Fibroblast of mammary gland (primary cell): Measurements from ENCODE around the gene TBXAS1.
"Not testable (repeated sequence)": the region's sequence is repeated elsewhere in the genome, so short reads cannot be mapped to it uniquely, and the experiment has no call there.

Experiments used
- DNase-seq: peaks from one replicate; pipeline ENCODE4 v3.0.0-alpha.2; 2010; ENCODE audit warnings: low read depth
- H3K4me3 ChIP-seq: 2 replicates; pipeline ENCODE4 v1.5.1; 2011; ENCODE audit warnings: low read depth, mild to moderate bottlenecking, low read length, moderate library complexity; ENCODE audit not compliant: control insufficient read depth
- TF ChIP-seq, protein P1 (sequence below): conservative IDR thresholded peaks from 2 replicates; pipeline ENCODE4 v1.5.1; 2011; ENCODE audit warnings: low read depth, low read length, inconsistent platforms; ENCODE audit not compliant: control insufficient read depth, insufficient read depth

The TBXAS1 gene

DNA sequence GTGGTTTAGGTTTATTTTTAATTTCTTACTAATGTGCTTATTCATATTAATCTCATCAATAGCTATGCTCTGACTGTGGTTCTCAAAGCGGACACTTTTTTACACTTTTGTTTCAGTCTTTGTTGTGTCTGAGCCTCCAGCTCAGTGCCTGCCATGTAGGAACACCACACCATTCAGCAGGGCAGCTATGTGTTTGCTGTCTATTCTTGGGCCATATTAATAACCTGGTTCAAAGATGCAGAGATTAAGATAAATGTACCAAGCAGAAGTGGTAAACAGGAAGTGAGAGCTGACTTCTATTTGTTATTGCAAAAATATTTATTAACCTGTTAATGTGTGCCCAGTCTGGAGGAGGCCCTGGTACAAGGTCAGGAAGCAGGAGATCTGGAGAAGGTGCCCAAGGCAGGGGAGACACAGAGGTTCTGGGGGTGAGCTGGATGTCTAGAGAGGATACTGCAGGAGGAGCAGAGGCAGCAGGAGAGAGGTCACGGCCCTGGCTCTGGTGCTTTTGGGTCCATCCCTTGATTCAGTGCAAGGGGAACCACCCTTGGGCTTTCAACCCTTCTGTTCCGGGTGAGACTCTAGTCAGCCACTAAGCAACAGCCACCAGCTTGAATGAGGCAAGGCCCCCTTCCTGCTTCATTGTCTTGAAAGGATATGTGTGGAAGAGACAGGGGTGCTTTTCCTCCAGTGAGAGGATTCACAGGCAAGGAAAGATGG lies 1.9 kb downstream of the TBXAS1 start:
- no peak overlapping the region for H3K4me3 ChIP-seq
- TF ChIP-seq, protein P1, sequence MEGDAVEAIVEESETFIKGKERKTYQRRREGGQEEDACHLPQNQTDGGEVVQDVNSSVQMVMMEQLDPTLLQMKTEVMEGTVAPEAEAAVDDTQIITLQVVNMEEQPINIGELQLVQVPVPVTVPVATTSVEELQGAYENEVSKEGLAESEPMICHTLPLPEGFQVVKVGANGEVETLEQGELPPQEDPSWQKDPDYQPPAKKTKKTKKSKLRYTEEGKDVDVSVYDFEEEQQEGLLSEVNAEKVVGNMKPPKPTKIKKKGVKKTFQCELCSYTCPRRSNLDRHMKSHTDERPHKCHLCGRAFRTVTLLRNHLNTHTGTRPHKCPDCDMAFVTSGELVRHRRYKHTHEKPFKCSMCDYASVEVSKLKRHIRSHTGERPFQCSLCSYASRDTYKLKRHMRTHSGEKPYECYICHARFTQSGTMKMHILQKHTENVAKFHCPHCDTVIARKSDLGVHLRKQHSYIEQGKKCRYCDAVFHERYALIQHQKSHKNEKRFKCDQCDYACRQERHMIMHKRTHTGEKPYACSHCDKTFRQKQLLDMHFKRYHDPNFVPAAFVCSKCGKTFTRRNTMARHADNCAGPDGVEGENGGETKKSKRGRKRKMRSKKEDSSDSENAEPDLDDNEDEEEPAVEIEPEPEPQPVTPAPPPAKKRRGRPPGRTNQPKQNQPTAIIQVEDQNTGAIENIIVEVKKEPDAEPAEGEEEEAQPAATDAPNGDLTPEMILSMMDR, result no peak
- DNase-seq, result no peak

DNA sequence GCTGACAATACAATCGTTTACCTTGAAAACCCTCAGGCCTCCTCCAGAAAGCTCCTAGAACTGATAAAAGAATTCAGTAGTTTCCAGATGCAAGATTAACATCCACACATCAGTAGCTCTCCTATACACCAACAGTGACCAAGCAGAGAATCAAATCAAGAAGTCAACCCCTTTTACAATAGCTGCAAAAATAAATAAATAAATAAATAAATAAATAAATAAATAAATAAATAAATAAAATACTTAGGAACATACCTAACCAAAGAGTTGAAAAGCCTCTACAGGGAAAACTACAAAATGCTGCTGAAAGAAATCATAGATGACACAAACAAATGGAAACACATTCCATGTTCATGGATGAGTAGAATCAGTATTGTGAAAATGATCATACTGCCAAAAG lies 6.8 kb downstream of the TBXAS1 start:
- DNase-seq, result not testable (repeated sequence)

DNA sequence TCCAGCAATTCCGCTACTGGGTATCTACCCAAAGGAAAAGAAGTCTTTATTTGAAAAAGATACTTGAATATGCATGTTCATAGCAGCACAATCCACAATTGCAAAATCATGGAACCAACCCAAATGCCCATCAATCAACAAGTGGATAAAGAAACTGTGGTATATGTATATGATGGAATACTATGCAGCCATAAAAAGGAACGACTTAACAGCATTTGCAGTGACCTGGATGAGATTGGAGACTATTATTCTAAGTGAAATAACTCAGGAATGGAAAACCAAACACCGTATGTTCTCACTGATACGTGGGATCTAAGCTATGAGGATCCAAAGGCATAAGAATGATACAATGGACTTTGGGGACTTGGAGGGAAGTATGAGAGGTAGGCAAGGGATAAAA lies 8.2 kb downstream of the TBXAS1 start:
- DNase-seq, H3K4me3 ChIP-seq: not testable (repeated sequence)

More for the DNA sequence above, 6.8 kb downstream of the TBXAS1 start:
- H3K4me3 ChIP-seq, result not testable (repeated sequence)

- no peak overlapping the region for H3K4me3 ChIP-seq
- DNase-seq, result no peak
- TF ChIP-seq, protein P1, result no peak
Observed at GRCh38 chr7:139838276-139838675, 9.2 kb downstream of the TBXAS1 start.

GRCh38 chr7:139838876-139839275 lies 9.8 kb downstream of the TBXAS1 start:
- no peak overlapping the region for H3K4me3 ChIP-seq
- DNase-seq, result no peak
- TF ChIP-seq, protein P1, result no peak

DNA sequence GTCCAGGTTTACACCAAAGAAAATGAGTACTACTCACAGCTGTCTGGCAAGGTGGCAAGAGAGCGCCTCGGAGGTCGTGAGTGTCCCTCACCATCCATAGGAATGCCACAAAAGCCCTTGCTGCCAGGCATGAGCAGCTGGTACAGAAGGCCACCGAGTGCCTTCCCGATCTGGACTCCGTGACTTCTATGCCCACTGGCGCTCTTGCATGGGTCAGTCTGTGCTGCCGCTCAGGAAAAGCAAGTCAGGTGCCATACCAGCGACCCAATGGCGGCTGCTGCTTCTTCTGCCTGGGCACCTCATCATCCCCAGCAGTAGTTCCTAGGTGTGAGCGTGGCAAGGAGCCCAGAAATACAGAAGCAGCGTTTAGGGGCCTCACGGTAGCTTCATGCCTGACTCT lies 11.7 kb downstream of the TBXAS1 start:
- TF ChIP-seq, protein P1, result no peak
- DNase-seq, result no peak
- no peak overlapping the region for H3K4me3 ChIP-seq

GRCh38 chr7:139842401-139843210 lies 13.5 kb downstream of the TBXAS1 start:
- TF ChIP-seq, protein P1, result no peak
- no peak overlapping the region for H3K4me3 ChIP-seq
- DNase-seq, result peak; percentile 44

GRCh38 chr7:139843211-139843537 lies 14.1 kb downstream of the TBXAS1 start:
- DNase-seq, H3K4me3 ChIP-seq: not testable (repeated sequence)
